ENCODE measurements around the gene TRIM27.
"Not testable (repeated sequence)": the region's sequence is repeated elsewhere in the genome, so short reads cannot be mapped to it uniquely, and the experiment has no call there.

The TRIM27 gene

DNA sequence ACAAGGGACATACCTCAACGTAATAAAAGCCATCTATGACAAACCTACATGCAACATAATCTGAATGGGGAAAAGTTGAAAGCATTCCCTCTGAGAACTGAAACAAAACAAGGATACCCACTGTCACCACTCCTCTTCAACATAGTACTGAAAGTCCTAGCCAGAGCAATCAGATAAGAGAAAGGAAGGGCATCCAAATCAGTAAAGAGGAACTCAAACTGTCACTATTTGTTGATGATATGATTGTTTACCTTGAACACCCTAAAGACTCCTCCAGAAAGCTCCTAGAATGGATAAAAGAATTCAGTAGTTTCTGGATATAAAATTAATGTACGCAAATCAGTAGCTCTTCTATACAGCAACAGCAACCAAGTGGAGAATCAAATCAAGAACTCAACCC is 41.9 kb upstream of the TRIM27 start:
- TF ChIP-seq ZNF8 (CRISPR knock-in tag; IDR thresholded peaks at IDR 0.05) (no peak), SNAI2 (CRISPR knock-in tag; IDR thresholded peaks at IDR 0.05) (no peak), ZNF565 (CRISPR knock-in tag; conservative IDR thresholded peaks at IDR 0.05; ENCODE audit: low read depth) (no peak), ZFP30 (CRISPR knock-in tag; IDR thresholded peaks at IDR 0.05) (no peak), ZNF70 (CRISPR knock-in tag; IDR thresholded peaks at IDR 0.05) (no peak), OSR1 (CRISPR knock-in tag; IDR thresholded peaks at IDR 0.05) (no peak), TCF4 (CRISPR knock-in tag; IDR thresholded peaks at IDR 0.05; ENCODE audit: borderline replicate concordance) (no peak), ISL1 (CRISPR knock-in tag; IDR thresholded peaks at IDR 0.05) (no peak), ZC3H10 (CRISPR knock-in tag; IDR thresholded peaks at IDR 0.05) (no peak), TOX (CRISPR knock-in tag; IDR thresholded peaks at IDR 0.05; ENCODE audit: borderline replicate concordance) (no peak), RARB (CRISPR knock-in tag; IDR thresholded peaks at IDR 0.05) (no peak), ESRRG (CRISPR knock-in tag; IDR thresholded peaks at IDR 0.05) (no peak), ARNTL (CRISPR knock-in tag; IDR thresholded peaks at IDR 0.05; ENCODE audit: borderline replicate concordance, low read depth) (no peak), PPARA (CRISPR knock-in tag; IDR thresholded peaks at IDR 0.05; ENCODE audit: borderline replicate concordance) (no peak), POU6F1 (CRISPR knock-in tag; IDR thresholded peaks at IDR 0.05; ENCODE audit: borderline replicate concordance, low read depth) (no peak)
- TF ChIP-seq, protein P1, sequence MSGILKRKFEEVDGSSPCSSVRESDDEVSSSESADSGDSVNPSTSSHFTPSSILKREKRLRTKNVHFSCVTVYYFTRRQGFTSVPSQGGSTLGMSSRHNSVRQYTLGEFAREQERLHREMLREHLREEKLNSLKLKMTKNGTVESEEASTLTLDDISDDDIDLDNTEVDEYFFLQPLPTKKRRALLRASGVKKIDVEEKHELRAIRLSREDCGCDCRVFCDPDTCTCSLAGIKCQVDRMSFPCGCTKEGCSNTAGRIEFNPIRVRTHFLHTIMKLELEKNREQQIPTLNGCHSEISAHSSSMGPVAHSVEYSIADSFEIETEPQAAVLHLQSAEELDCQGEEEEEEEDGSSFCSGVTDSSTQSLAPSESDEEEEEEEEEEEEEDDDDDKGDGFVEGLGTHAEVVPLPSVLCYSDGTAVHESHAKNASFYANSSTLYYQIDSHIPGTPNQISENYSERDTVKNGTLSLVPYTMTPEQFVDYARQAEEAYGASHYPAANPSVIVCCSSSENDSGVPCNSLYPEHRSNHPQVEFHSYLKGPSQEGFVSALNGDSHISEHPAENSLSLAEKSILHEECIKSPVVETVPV (CRISPR knock-in tag; IDR thresholded peaks at IDR 0.05) = no peak
- no peak for ATAC-seq

DNA sequence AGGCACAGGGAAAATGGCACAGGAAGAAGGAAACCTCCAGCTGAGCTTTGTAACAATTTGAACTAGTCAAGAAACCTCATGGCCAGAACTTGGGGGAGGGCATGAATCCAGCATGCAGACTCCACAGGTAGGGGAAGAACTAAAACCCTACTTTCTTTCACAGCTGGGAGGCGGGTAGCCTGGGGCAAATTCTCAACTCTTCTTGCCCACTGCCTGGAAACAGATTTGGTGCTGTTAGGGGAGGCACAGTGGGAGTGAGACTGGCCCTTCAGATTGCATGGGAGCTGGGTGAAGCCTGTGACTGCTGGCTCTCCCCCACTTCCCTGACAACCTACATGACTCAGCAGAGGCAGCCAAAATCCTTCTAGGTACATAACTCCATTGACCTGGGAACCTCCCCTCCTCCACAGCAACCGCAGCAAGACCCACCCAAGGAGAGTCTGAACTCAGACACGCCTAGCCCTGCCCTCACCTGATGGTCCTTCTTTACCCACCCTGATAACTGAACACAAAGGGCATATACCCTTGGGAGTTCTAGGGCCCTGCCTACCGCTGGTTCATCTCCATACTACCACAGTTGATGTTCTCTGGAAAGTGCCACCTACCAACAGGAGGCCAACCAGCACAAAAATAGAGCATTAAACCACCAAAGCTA is 37.2 kb upstream of the TRIM27 start:
- TF ChIP-seq ZNF565 (CRISPR knock-in tag; conservative IDR thresholded peaks at IDR 0.05; ENCODE audit: low read depth) (no peak), TOX (CRISPR knock-in tag; IDR thresholded peaks at IDR 0.05; ENCODE audit: borderline replicate concordance) (no peak), GLIS3 (CRISPR knock-in tag; IDR thresholded peaks at IDR 0.05) (no peak), ARNTL (CRISPR knock-in tag; IDR thresholded peaks at IDR 0.05; ENCODE audit: borderline replicate concordance, low read depth) (no peak), POU6F1 (CRISPR knock-in tag; IDR thresholded peaks at IDR 0.05; ENCODE audit: borderline replicate concordance, low read depth) (no peak), BACH2 (CRISPR knock-in tag; IDR thresholded peaks at IDR 0.05; ENCODE audit: borderline replicate concordance) (no peak), TCF4 (CRISPR knock-in tag; IDR thresholded peaks at IDR 0.05; ENCODE audit: borderline replicate concordance) (no peak), OSR1 (CRISPR knock-in tag; IDR thresholded peaks at IDR 0.05) (no peak), PPARA (CRISPR knock-in tag; IDR thresholded peaks at IDR 0.05; ENCODE audit: borderline replicate concordance) (no peak)
- no peak for ATAC-seq

DNA sequence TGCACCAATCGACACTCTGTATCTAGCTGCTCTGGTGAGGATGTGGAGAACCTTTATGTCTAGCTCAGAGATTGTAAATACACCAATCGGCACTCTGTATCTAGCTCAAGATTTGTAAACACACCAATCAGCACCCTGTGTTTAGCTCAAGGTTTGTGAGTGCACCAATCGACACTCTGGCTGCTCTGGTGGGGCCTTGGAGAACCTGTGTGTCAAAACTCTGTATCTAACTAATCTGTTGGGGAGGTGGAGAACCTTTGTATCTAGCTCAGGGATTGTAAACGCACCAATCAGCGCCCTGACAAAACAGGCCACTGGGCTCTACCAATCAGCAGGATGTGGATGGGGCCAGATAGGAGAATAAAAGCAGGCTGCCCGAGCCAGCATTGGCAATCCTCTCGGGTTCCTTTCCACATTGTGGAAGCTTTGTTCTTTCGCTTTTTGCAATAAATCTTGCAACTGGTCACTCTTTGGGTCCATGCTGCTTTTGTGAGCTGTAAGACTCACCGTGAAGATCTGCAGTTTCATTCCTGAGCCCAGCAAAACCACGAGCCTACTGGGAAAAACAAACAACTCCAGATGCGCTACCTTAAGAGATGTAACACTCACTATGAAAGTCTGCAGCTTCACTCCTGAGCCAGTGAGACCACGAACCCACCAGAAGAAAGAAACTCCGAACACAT is 34.9 kb upstream of the TRIM27 start:
- not testable (repeated sequence) for ATAC-seq

DNA sequence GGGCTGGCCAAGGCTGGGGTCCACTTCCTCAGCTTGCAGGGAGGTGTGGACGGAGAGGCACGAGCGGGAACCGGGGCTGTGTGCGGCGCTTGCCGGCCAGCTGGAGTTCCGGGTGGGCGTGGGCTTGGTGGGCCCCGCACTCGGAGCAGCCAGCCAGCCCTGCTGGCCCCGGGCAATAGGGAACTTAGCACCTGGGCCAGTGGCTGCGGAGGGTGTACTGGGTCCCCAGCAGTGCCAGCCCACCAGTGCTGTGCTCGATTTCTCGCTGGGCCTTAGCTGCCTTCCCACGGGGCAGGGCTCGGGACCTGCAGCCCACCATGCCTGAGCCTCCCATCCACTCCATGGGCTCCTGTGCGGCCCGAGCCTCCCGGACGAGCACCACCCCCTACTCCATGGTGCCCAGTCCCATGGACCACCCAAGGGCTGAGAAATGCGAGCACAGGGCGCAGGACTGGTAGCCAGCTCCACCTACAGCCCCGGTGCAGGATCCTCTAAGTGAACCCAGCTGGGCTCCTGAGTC is 34.1 kb upstream of the TRIM27 start:
- not testable (repeated sequence) for ATAC-seq

- no peak for ATAC-seq
These were observed 32.5 kb upstream of the TRIM27 start for GRCh38 chr6:28956331-28956730.

More at GRCh38 chr6:28956331-28956730, 32.5 kb upstream of the TRIM27 start:
- no peak for TF ChIP-seq ESRRG (CRISPR knock-in tag; IDR thresholded peaks at IDR 0.05)
- TF ChIP-seq GLIS3 (CRISPR knock-in tag; IDR thresholded peaks at IDR 0.05) = no peak
- TF ChIP-seq OSR1 (CRISPR knock-in tag; IDR thresholded peaks at IDR 0.05) = no peak
- no peak for TF ChIP-seq ZFP3 (CRISPR knock-in tag; IDR thresholded peaks at IDR 0.05)
- TF ChIP-seq ZFP30 (CRISPR knock-in tag; IDR thresholded peaks at IDR 0.05) = no peak
- TF ChIP-seq, protein P1 (CRISPR knock-in tag; IDR thresholded peaks at IDR 0.05) = no peak
- no peak for TF ChIP-seq PPARA (CRISPR knock-in tag; IDR thresholded peaks at IDR 0.05; ENCODE audit: borderline replicate concordance)
- no peak for TF ChIP-seq ZNF565 (CRISPR knock-in tag; conservative IDR thresholded peaks at IDR 0.05; ENCODE audit: low read depth)
- TF ChIP-seq ARNTL (CRISPR knock-in tag; IDR thresholded peaks at IDR 0.05; ENCODE audit: borderline replicate concordance, low read depth) = no peak
- no peak for TF ChIP-seq CSDC2 (CRISPR knock-in tag; IDR thresholded peaks at IDR 0.05)
- no peak for TF ChIP-seq SNAI2 (CRISPR knock-in tag; IDR thresholded peaks at IDR 0.05)
- no peak for TF ChIP-seq ZC3H10 (CRISPR knock-in tag; IDR thresholded peaks at IDR 0.05)
- TF ChIP-seq, protein P2, sequence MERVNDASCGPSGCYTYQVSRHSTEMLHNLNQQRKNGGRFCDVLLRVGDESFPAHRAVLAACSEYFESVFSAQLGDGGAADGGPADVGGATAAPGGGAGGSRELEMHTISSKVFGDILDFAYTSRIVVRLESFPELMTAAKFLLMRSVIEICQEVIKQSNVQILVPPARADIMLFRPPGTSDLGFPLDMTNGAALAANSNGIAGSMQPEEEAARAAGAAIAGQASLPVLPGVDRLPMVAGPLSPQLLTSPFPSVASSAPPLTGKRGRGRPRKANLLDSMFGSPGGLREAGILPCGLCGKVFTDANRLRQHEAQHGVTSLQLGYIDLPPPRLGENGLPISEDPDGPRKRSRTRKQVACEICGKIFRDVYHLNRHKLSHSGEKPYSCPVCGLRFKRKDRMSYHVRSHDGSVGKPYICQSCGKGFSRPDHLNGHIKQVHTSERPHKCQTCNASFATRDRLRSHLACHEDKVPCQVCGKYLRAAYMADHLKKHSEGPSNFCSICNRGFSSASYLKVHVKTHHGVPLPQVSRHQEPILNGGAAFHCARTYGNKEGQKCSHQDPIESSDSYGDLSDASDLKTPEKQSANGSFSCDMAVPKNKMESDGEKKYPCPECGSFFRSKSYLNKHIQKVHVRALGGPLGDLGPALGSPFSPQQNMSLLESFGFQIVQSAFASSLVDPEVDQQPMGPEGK (CRISPR knock-in tag; IDR thresholded peaks at IDR 0.05; ENCODE audit: borderline replicate concordance) = no peak
